Measurements from ENCODE around the gene GRIK4.

The GRIK4 gene

DNA sequence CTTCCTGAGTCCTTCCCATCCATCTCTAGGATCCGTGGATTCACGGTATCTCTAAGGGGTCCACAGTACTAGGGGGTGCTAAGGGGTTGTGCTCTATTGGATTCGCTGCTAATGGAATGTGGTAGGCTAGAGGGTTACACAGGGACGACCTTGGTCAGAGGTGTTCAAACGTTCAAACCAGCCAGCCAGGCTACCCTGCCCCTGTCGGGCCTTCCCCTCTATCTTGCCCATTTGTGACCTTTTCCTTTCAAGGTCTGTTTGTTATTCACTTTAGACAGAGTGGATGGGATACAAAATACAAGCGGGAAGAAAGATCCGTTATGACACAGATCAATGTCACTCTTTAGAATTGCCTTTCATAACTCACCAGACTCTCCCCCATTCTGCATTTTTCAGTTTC is 306.5 kb downstream of the GRIK4 start:
- no peak for DNase-seq

- DNase-seq, result no peak
Measured at GRCh38 chr11:120819003-120819402, 307.5 kb downstream of the GRIK4 start.

DNA sequence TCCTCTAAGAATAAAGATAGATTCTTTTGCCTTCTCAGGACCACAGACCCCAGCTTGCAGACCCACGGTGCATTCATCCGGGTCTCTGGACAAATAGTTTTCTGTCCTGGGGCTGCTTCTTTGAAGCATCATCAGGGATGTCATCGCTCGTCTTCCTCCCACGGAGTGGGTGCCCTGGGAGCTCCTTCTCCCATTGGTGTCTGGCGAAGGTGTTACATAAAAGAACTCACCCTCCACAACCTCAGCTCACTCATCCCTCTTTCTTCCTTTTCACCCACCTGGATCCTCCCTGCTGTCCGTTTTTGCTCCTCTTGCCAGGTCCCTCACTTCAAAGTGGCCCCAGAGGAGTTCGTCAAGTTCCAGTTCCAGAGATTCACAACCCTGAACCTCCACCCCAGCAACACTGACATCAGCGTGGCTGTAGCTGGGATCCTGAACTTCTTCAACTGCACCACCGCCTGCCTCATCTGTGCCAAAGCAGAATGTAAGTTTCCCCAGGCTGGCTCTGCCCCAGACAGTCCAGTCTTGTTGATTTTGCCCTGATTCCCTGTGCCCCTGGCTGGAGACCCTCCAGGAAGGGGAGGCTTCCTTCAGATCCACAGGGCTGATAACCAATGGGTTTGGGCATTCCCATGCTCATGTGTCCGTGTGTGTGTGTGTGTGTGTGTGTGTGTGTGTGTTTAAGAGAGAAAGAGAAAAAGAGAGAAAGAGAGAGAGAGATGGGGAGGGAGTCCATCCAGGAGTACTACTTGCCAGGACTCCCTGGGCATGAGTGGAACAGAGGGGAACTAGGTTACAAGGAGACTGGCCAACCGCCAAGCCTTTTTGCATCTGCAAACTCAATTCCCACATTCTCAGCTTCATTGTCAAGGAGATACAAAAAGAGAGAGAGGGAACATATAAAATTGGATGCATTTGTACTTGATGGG is 308.2 kb downstream of the GRIK4 start:
- no peak for DNase-seq

GRCh38 chr11:120823159-120823558 is 311.6 kb downstream of the GRIK4 start:
- no peak for DNase-seq

- no peak for DNase-seq
Measured at GRCh38 chr11:120824242-120824641, 312.7 kb downstream of the GRIK4 start.

DNA sequence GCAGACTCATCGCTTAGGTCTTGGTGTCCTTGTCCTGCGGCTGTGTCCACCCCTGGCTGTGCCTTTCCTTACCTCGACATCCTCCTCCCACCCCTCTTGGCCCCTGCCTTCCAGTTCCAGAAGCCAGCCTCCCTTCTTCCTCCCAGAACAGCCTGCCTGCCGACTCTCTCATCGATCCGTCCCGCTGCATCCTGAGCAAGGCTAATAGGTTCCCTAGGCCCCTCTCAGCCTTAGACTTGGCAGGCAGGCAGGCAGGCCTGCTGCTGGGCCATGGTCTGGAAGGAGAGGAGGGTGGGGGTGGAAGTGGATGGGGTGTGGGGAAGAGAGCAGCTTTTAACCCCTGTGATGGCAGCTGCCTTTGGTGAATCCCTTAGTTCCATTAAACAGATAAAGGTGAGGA is 315.6 kb downstream of the GRIK4 start:
- DNase-seq, result no peak

DNA sequence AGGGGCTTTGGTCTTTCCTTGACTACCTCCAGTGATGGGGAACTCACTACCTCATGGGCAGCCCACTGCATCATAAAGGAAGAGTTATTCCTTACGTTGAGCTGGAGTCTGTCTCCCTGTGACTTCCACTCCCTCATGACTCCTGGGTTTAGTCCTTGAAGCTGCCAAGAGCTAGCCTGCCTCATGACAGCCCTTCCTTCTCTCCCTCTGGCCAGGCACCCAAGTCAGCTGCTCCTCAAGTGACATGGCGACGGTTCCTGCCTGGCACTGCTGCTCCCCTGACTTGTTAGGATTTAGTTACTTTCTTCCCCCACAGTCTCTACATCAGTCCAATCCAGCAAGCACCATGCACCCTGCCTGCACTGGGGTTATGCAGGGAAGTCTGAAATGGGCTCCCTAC is 316.3 kb downstream of the GRIK4 start:
- DNase-seq, result no peak

DNA sequence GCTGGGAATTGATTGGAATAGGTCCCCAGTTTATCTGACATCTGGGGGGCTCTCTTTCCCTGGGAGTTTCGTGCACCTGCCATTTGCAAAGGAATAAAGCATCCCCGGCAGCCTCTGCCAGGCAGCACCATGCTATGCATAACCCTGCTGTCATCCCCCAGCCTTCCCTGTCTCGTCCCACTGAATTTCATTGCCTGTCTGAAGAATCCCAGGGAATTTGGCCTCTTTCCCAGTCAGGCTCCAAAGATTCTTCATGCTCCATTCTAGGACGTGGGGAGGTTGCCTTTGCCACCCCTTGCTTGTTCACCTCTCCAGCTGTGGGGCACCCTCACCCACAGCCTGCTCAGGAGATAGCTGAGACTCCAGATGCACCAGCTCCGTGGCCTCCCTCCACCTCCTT is 317.3 kb downstream of the GRIK4 start:
- no peak for DNase-seq

DNA sequence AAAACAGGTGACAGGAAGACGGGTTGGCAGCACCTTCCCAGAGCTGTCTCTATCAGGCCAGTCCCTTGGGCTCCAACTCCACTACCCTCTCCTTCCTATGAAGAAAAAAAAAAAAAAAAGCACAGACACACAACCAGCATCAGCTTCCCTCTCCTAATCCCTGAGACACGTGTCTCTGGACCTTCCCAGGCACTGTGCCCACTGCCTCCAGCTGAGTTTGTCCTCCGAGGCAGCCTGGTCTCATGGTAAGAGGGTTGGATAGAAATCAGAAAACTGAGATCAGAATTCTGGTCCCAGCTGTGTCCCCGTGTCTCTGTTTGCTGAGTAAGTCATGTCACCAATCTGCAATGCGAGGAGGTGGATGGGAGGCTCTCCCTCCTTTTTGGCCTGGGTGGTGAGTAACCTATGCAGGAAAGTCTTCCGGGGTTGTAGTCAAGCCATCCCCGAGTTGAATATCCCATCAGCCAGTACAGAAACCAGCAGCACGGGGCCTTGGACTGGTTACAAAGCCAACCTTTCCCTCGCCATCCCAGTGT is 318.6 kb downstream of the GRIK4 start:
- DNase-seq, result no peak

DNA sequence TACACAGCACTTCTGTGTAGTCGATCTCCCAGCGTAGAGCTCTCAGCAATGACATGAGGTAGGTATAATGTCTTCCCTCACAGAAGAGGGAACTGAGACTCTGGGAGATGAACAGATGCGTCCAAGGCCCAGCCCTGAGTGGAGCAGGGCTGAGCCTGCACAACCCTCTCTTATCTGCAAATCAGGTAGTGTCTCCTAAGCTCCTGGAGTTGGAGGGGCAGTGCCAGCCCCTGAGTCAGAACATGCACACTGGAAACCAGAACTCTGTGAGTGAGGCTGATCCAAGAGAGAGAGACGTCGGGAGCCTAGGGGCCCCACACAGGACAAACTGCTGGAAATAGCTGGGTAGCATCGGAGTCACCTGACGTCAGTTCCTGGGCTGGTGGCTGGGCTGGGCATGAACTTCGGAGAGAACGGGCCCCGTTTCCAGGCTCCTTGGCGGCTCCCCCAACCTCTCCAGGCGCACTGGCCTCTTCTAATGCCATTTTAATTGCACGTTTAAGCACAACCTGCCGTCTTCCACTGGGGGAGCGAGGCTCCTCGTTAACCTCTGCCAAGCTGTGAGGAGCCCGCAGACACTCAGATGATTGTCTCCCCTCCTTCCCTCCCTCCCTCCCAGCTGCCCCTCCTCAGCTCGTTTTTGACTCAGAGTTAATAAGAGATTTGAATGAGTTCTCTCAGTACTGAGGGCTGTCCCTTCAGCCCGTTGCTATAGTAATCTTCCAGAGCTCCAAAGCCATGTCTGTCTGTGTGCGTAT is 321.1 kb downstream of the GRIK4 start:
- DNase-seq, result no peak

- DNase-seq, result no peak
Measured at GRCh38 chr11:120834686-120835210, 323.2 kb downstream of the GRIK4 start.

DNA sequence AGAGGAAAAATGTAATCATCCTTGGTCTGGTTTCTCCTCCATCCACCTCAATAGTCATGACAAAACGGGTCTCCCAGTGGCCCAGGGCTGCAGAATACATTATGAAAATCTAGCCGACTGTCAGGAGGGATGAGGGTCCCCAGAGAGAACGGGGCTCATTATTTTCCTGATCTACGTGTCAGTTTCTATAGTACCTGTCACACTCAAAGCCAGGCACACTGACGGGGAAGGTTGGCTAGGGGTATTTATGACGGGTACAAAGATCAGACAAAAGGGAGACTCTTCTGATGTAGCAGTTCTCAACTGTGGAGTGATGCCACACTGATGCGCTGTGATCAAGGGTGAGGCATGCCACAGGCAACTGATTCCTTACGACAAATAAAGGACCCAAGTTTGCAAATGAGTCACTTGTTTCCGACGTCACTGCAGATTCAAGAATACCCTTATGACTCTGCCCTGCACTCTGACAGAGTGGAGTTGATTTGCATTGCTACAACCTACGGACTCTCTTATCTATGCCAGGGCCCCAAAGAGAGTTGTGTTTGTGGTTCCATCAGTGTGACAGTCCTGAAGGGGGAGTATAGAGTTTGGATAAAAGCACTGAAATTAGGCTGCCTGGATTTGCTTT is 324.2 kb downstream of the GRIK4 start:
- DNase-seq, result no peak

DNA sequence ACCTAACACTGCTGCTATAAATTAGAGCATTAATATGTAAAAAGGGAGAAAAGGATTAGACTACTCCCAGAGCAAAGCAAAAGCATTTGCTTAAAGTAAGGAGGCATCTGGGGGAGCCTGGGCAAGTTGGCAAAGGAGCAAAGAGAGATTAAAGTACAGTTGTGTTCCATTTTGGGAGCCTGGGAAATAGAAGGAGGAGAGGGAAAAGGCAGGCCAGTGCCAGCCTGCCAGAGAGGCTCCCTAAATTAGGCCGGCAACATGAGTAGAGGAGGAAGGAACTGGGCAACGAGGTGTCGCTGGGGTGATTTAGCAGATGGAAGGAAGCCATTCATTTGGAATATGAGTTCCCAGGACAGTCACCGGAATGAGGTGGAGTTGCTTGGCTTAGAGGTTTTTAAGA is 326.1 kb downstream of the GRIK4 start:
- no peak for DNase-seq

- DNase-seq, result no peak
Measured at GRCh38 chr11:120839201-120839600, 327.7 kb downstream of the GRIK4 start.

DNA sequence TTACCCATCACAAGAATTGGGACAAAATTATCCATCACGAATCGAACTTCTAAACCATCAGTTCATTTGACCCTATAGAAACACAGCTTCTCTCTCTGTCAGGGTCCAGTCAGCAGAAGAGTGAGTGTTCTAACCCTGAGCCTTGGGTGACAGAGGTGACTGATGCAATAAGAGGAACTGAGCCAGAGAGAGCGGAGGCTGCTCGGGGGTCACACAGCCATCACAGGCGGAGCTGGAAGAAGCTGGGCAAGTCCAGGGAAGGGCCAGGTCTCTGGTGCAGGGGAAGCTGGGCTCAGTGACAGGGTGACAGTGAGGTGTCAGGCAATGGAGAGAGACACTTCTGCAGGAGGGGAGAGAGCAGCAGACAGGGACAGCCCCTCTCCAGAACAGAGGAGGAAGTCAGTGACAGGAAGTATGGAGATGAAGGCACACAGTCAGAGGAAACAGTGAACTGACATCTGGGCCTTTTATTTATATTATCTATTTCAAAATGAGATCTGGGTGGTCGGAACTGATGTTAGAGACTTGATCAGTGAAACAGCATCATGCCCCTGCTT is 328.4 kb downstream of the GRIK4 start:
- DNase-seq, result no peak

DNA sequence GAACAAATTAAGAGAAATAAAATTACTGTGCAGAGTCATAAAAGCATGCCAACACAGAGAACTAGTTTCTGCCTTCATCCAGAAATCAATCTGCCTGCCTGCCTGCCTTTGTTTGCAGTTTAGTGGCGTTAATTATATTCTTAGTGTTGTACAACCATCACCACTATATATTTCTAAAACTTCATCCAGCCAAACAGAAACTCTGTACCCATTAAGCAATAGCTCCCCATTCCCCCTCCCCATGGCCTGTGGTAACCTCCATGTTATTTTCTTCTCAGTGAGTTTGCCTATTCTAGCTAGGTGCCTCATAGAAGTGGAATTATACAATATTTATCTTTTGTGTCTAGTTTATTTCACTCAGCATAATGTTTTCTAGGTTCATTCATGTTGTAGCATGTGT is 329.1 kb downstream of the GRIK4 start:
- DNase-seq, result no peak

GRCh38 chr11:120841074-120841473 is 329.5 kb downstream of the GRIK4 start:
- no peak for DNase-seq

DNA sequence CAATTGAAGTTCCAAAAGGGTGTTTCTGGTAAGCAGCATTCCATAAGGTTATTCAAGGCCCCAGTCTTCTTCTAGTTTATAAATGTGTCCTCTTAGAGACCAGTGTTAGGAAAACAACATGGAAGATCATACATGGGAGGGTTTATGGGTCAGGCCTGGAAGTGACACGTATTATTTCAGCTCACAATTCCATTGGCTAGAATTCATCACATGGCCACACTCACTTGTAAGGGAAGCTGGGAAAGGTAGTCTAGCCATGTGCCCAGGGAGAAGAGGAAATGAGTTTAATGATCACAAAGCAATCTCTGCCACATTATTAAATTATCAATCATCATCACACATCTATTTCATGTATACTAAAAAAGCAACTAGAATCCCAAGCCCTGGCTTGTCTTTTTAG is 330.6 kb downstream of the GRIK4 start:
- no peak for DNase-seq

- no peak for DNase-seq
Measured at GRCh38 chr11:120853435-120853834, 341.9 kb downstream of the GRIK4 start.

- DNase-seq, result no peak
Measured at GRCh38 chr11:120854988-120855387, 343.4 kb downstream of the GRIK4 start.

DNA sequence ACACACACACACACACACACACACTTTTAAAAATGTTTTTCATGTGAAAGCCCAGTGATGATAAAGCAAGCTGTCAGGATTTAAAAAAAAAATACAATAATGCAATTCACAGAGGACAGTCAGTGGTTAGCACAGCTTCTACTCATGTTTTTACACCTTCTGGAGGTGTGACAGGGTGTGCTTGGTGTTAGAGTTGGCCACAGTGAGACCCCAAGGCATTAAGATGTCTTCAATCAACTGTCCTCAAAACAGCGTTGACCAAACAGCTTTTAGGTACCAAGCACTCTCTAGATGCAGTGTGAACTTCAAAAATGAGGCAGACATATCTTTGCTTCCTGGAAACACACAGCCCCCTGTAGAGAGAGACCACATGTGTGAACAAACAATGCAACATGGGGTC is 346.0 kb downstream of the GRIK4 start:
- no peak for DNase-seq

DNA sequence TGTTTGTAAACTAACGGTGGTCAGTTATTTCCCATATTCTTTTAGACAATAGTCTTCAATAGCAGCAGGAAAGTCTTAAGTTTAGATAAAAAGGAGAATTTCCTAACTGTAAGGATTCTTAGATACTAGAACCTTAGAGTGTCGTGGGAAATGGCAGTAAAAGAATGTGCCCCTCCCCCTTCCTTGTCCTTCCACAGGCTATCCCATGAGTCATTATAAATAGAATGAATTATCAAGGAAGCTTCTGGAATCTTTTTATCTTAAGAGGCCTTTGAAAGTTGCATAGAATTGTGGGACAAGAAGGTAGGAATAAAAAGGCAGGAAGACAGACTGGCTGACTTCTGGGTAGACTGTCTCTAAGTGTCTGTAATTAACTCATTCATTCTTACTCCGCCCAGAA is 347.2 kb downstream of the GRIK4 start:
- peak; percentile 53 for DNase-seq
